Hepatic stellate cell (primary cell): ENCODE data around the gene UBE2D1.

Experiments
- DNase-seq: peaks from one replicate; pipeline ENCODE4 v3.0.0; 2011; ENCODE audit warnings: low spot score

UBE2D1 gene

GRCh38 chr10:58341422-58341821, 6.6 kb downstream of the UBE2D1 start:
- no peak for DNase-seq

GRCh38 chr10:58341947-58342346, 7.1 kb downstream of the UBE2D1 start:
- DNase-seq: no peak

GRCh38 chr10:58347967-58348366, 13.2 kb downstream of the UBE2D1 start:
- no peak for DNase-seq

- no peak for DNase-seq
Measured at GRCh38 chr10:58348571-58349033, 13.8 kb downstream of the UBE2D1 start.

GRCh38 chr10:58350023-58350422, 15.2 kb downstream of the UBE2D1 start:
- no peak for DNase-seq

GRCh38 chr10:58350619-58351323, 16.0 kb downstream of the UBE2D1 start:
- DNase-seq: no peak

GRCh38 chr10:58351616-58352578, 17.1 kb downstream of the UBE2D1 start:
- no peak for DNase-seq

- no peak for DNase-seq
Measured at GRCh38 chr10:58352956-58353610, 18.3 kb downstream of the UBE2D1 start.

- no peak for DNase-seq
Measured at GRCh38 chr10:58356756-58357155, 21.9 kb downstream of the UBE2D1 start.

- DNase-seq: no peak
Measured at GRCh38 chr10:58358314-58358933, 23.6 kb downstream of the UBE2D1 start.

GRCh38 chr10:58358947-58359346, 24.1 kb downstream of the UBE2D1 start:
- no peak for DNase-seq

GRCh38 chr10:58359541-58359940, 24.7 kb downstream of the UBE2D1 start:
- no peak for DNase-seq

- DNase-seq: no peak
Measured at GRCh38 chr10:58360412-58361004, 25.7 kb downstream of the UBE2D1 start.

GRCh38 chr10:58361353-58361752, 26.5 kb downstream of the UBE2D1 start:
- no peak for DNase-seq

- no peak for DNase-seq
Measured at GRCh38 chr10:58362027-58362789, 27.4 kb downstream of the UBE2D1 start.

- DNase-seq: no peak
Measured at GRCh38 chr10:58367069-58367468, 32.3 kb downstream of the UBE2D1 start.

- DNase-seq: no peak
Measured at GRCh38 chr10:58371473-58371872, 36.7 kb downstream of the UBE2D1 start.

- DNase-seq: no peak
Measured at GRCh38 chr10:58372607-58373441, 38.0 kb downstream of the UBE2D1 start.

GRCh38 chr10:58373442-58373827, 38.6 kb downstream of the UBE2D1 start:
- no peak for DNase-seq

- no peak for DNase-seq
Measured at GRCh38 chr10:58382489-58382995, 47.7 kb downstream of the UBE2D1 start.
